ENCODE data around the gene NCDN. TPM values are rescaled to one million over a fixed set of nuclear protein-coding genes. Genes with fewer than 3 reads are reported as not detected.

Gene NCDN
- total and polyA plus RNA-seq, 2 experiments from 2014 or later, result 19.6 to 25.7 TPM

- TF ChIP-seq EZH2phosphoT487 (IDR thresholded peaks at IDR 0.05; ENCODE audit: low read depth, severe bottlenecking, unreplicated experiment), result no peak
- no peak for DNase-seq (ENCODE audit: low spot score)
- WGBS (ENCODE audit: low lambda C conversion rate, missing lambda C conversion rate), result 98% methylated on average over 8 of the region's 8 CpGs
- Histone ChIP-seq H4K20me1 (ENCODE audit: insufficient read depth, poor library complexity, severe bottlenecking) (no peaks in the 10 kb centered on the region), H3K9me2 (replicated peaks; ENCODE audit: insufficient read depth) (no peaks in the 10 kb centered on the region), H3K27ac (no peak overlapping the region), H3K79me2 (no peaks in the 10 kb centered on the region), H3K27me3 (no peaks in the 10 kb centered on the region), H3K4me1 (ENCODE audit: insufficient read depth) (no peaks in the 10 kb centered on the region), H2AFZ (no peak overlapping the region), H3K4me2 (no peak overlapping the region), H3K9me3 (ENCODE audit: low read depth) (no peaks in the 10 kb centered on the region), H3K36me3 (replicated peaks; ENCODE audit: insufficient read depth, low read depth) (no peaks in the 10 kb centered on the region), H3K4me3 (no peak overlapping the region)
Observed at GRCh38 chr1:35591211-35591610, 33.6 kb downstream of the NCDN start.

- 71% methylated on average over 8 of the region's 8 CpGs for WGBS (ENCODE audit: low lambda C conversion rate, missing lambda C conversion rate)
- Histone ChIP-seq H3K4me3 (no peak overlapping the region), H3K27me3 (no peaks in the 10 kb centered on the region), H3K27ac (peak overlapping the region; percentile 65), H3K9me3 (ENCODE audit: low read depth) (no peaks in the 10 kb centered on the region), H3K9me2 (replicated peaks; ENCODE audit: insufficient read depth) (no peaks in the 10 kb centered on the region), H3K4me2 (peak overlapping the region; percentile 11), H3K4me1 (ENCODE audit: insufficient read depth) (no peaks in the 10 kb centered on the region), H2AFZ (no peak overlapping the region), H3K36me3 (replicated peaks; ENCODE audit: insufficient read depth, low read depth) (no peaks in the 10 kb centered on the region), H4K20me1 (ENCODE audit: insufficient read depth, poor library complexity, severe bottlenecking) (no peaks in the 10 kb centered on the region), H3K79me2 (no peaks in the 10 kb centered on the region)
- TF ChIP-seq EZH2phosphoT487 (IDR thresholded peaks at IDR 0.05; ENCODE audit: low read depth, severe bottlenecking, unreplicated experiment), result no peak
- no peak for TF ChIP-seq EZH2 (IDR thresholded peaks at IDR 0.05; ENCODE audit: borderline replicate concordance)
- TF ChIP-seq CTCF (IDR thresholded peaks at IDR 0.05; ENCODE audit: poor library complexity), result no peak
- peak; percentile 67 for DNase-seq (ENCODE audit: low spot score)
Observed at GRCh38 chr1:35592991-35593769, 35.6 kb downstream of the NCDN start.

GRCh38 chr1:35594005-35594760, 36.6 kb downstream of the NCDN start:
- H3K36me3 ChIP-seq (replicated peaks; ENCODE audit: insufficient read depth, low read depth), result no peaks in the 10 kb centered on the region
- TF ChIP-seq EZH2phosphoT487 (IDR thresholded peaks at IDR 0.05; ENCODE audit: low read depth, severe bottlenecking, unreplicated experiment) (no peak), EZH2 (IDR thresholded peaks at IDR 0.05; ENCODE audit: borderline replicate concordance) (no peak), CTCF (IDR thresholded peaks at IDR 0.05; ENCODE audit: poor library complexity) (no peak)
- no peaks in the 10 kb centered on the region for H3K9me3 ChIP-seq (ENCODE audit: low read depth)
- no peak overlapping the region for H3K4me3 ChIP-seq
- no peaks in the 10 kb centered on the region for H4K20me1 ChIP-seq (ENCODE audit: insufficient read depth, poor library complexity, severe bottlenecking)
- no peak overlapping the region for H2AFZ ChIP-seq
- no peaks in the 10 kb centered on the region for H3K79me2 ChIP-seq
- H3K27ac ChIP-seq, result peak overlapping the region; percentile 65
- DNase-seq (ENCODE audit: low spot score), result no peak
- no peaks in the 10 kb centered on the region for H3K27me3 ChIP-seq
- no peaks in the 10 kb centered on the region for H3K4me1 ChIP-seq (ENCODE audit: insufficient read depth)
- no peak overlapping the region for H3K4me2 ChIP-seq
- 95% methylated on average over 9 of the region's 9 CpGs for WGBS (ENCODE audit: low lambda C conversion rate, missing lambda C conversion rate)
- H3K9me2 ChIP-seq (replicated peaks; ENCODE audit: insufficient read depth), result no peaks in the 10 kb centered on the region

GRCh38 chr1:35595684-35596083, 38.1 kb downstream of the NCDN start:
- Histone ChIP-seq H3K4me3 (no peak overlapping the region), H3K27me3 (no peaks in the 10 kb centered on the region), H3K9me2 (replicated peaks; ENCODE audit: insufficient read depth) (no peaks in the 10 kb centered on the region), H4K20me1 (ENCODE audit: insufficient read depth, poor library complexity, severe bottlenecking) (no peaks in the 10 kb centered on the region), H3K79me2 (no peaks in the 10 kb centered on the region), H2AFZ (no peak overlapping the region), H3K9me3 (ENCODE audit: low read depth) (no peaks in the 10 kb centered on the region), H3K27ac (no peak overlapping the region), H3K4me1 (ENCODE audit: insufficient read depth) (no peaks in the 10 kb centered on the region), H3K36me3 (replicated peaks; ENCODE audit: insufficient read depth, low read depth) (no peaks in the 10 kb centered on the region), H3K4me2 (no peak overlapping the region)
- WGBS (ENCODE audit: low lambda C conversion rate, missing lambda C conversion rate), result 97% methylated on average over 7 of the region's 7 CpGs
- DNase-seq (ENCODE audit: low spot score), result no peak
- TF ChIP-seq CTCF (IDR thresholded peaks at IDR 0.05; ENCODE audit: poor library complexity) (no peak), EZH2 (IDR thresholded peaks at IDR 0.05; ENCODE audit: borderline replicate concordance) (no peak), EZH2phosphoT487 (IDR thresholded peaks at IDR 0.05; ENCODE audit: low read depth, severe bottlenecking, unreplicated experiment) (no peak)
